Stimulated activated CD8-positive, alpha-beta memory T cell treated with anti-CD3 and anti-CD28 coated beads, Interleukin-2, amount 100 ng/mL, for 48 hours (primary cell): ENCODE measurements around the gene HADHA.
A peak's percentile ranks its signal among the peaks of the same experiment; 100 is the strongest.

Experiments used
- DNase-seq, 2 donors: peaks; one replicate each; pipeline ENCODE4 v3.0.0-alpha.2; 2020; ENCODE audit warnings: low read depth in 2 of 2

HADHA gene

DNA sequence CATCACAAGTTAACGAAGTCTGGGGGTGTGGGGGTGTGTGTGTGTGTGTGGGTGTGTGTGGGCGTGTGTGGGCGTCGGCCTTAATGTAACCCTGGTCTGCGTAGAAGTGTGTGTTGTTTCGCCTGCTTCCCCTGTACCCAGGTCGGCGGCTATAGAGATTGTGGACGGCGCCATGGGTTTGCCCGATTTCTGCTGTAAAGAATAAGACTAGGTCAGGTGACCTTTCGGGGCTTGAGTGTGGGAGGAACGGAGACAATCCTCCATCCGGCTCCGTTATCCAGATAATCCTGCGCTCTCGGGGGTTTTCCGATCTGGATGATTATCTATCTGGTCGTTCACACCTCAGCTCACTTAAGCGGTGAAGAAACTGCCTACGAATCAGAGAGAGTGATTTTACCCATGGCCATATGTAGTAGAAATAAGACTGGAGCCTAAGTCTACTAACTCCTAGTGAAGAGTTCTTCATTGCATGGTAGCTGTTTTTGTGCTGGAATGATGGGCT lies 850 bp upstream of the HADHA start:
- DNase-seq = peak; percentile 13 to 14

DNA sequence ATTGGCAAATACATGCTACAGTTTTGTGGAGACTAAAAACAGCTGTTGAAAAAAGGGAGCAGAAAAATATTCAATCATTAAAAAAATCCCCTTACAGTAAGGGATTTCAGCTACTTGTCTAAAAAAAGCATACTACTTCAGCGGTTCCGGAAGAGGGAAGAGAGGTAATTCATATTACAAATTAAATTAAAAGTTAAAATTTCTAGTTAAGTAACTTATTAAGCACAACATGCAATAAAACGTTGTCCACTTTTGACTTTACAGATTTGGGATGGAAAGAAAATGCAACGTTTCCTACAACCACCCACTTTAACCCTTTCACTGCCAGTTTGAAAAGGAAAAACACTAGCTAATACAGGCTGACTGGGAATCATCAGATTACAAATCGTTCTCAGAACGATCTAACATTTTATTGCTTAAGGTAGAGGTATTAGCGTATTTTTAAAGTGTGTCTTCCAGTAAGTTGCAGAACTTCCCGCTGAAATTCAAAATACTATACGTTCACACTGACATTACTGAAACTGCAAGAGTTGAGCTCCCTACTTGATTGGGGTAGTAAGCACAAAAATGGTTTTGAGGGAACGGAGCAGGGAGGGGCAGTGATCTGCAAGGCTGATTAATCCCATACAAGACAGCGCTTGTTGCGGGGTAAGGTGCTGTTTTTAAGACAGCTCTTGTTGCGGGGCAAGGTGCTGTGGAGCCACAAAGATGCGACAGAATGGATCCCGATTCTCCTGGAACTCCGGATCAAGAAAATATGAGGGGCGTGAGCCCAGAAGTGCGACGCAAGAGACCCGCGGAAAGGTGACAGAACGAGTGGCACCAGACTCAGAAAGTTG lies 743 bp downstream of the HADHA start:
- DNase-seq = no peak

DNA sequence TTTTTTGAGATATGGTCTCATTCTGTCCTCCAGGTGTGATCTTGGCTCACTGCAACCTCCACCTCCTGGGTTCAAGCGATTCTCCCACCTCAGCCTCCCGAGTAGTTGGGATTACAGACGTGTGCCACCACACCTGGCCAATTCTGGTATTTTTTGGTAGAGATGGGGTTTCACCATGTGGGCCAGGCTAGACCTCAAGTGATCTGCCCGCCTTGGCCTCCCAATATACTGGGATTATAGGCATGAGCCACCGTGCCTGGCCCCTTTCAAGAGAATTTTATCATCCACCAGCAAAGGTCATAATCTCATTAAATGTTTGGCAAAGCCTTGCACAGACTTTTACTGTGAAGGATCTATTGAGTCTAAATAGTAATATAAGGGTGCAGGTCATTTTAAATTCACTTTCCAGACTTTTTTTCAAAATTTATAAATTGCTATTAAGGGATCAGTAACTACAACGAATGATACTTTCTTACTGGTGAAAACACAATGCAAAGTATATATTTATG lies 2.5 kb downstream of the HADHA start:
- no peak for DNase-seq

DNA sequence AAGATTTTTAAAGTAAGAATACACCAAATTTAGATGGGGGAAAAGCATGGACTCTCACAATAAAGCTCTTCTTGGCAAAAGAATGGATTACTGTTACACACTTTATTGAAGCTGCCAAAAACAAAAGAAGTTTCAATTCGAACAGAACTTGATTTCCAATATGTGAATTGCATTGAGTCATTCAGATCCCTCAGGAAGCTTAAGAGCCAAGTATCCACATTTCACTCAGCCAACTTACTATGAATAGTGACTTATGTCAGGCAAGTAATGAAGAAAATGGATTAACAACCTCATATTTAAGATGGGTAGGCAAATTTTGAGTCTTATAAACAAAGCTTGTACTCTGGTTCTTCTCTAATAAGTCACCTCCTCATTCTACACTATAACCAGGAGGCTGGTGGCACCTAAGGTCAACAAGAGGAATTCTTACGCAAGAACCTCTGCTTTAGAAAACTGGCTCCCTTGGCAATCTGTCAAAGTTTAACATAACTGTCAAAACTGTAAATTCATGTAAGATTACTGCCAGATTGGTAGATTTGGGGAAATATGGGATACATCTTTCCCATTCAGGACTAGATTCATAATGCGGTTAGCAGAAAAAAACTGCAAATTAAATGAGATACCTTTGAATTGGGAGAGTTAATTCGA lies 6.0 kb downstream of the HADHA start:
- DNase-seq = no peak

DNA sequence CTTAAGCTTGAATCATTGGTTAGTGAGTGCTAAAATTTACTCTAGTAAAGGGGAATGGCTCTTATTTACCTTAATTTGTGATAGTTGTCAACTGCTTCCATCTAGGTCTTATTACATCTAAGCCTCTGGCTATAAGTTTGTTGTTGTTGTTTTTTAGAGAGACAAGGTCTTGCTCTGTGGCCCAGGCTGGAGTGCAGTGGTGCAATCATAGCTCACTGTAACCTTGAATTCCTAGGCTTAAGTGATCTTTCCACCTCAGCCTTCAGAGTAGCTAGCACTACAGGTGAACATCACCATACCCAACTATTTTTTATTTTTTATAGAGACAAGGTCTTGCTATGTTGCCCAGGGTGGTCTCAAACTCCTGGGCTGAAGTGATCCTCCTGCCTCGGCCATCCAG lies 6.6 kb downstream of the HADHA start:
- DNase-seq = no peak

DNA sequence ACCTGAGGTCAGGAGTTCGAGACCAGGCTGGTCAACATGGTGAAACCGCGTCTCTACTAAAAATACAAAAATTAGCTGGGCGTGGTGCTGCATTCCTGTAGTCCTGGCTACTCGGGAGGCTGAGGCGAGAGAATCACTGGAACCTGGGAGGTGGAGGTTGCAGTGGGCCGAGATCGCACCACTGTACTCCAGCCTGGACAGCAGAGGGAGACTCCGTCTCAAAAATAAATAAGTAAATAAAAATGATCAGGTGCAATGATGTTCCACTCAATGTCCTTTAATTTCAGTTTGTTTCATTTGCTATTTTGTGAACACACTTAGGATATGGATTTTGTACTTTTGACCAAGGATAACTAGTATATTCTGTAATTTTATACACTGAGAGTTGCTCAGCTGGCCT lies 9.3 kb downstream of the HADHA start:
- no peak for DNase-seq

DNA sequence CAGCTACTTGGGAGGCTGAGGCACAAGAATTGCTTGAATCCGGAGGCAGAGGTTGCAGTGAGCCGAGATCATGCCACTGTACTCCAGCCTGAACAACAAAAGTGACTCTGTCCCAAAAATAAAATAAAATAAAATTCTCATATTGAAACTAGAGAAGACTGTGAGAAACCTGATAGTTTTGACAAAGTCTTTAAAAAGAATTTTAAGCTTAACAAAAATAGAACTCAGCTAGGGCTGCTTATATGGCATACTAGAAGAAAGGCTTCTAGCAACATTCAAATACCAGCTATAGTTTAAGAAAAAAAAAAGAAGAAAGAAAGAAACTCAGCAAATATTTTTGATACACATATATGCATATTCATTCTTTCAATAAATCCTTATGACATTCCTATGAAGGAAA lies 13.6 kb downstream of the HADHA start:
- DNase-seq = no peak

DNA sequence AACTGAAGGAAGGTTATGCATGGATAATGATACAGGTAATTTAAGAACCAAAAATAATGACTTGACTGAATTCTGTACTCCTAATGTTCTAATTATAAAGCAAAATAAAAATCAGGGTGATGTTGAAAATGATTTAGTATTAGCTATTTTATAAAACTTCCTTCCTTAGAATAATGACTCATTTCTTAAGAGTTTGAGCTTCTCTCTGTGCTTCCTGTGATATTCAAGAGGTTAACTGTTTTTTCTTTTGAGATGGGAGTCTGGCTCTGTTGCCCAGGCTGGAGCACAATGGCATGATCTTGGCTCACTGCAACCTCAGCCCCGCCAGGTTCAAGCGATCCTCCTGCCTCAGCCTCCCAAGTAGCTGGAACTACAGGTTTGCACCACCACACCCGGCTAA lies 14.8 kb downstream of the HADHA start:
- DNase-seq = no peak

DNA sequence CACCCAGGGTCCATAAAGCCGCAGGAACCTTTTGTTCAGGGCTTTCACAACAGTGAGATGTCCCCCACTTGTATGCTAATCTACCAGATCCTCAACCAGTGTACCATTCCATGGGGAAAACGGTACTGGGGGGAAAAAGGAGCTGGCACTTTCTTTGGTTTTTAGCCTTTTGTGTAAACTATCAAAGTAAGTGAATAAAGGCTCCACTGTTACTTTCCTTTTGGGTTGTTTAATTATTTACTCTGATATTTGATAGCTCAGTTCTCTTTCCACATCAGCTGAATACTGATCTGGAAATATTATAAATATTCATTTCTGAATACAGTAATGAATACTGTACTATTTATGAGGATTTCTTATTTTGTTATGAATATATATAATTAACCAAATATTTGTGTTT lies 20.3 kb downstream of the HADHA start:
- DNase-seq = no peak

DNA sequence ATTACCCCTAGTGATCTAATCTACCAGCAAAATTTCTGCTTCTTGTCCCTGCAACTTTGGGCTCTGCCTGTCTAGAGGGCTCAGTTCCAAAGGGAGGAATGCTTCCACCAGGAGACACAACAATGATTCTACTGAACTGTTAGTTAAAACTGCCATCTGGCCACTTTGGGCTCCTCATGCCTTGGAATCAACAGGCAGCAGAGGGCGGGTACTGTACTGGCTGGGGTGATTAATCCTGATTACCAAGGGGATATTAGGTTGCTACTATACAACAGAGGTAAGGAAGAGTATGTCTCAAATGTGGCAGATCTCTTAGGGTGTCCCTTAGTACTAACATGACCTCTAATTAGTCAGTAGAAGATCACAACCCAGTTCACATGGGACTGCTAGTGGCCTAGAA lies 21.4 kb downstream of the HADHA start:
- no peak for DNase-seq

DNA sequence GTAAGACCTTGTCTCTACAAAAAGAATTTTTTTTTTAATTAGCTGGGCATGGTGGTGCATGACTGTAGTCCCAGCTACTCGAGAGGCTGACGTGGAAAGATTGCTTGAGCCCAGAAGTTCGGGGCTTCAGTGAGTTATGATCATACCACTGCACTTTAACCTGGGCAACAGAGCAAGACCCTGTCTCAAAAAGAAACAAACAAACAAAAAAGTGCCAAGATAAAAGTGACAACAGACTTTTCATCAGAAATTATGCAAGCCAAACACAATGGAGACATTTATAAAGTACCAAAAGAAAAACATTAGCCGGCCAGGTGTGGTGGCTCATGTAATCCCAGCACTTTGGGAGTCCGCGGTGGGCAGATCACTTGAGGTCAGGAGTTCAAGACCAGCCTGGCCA lies 26.7 kb downstream of the HADHA start:
- DNase-seq = no peak

DNA sequence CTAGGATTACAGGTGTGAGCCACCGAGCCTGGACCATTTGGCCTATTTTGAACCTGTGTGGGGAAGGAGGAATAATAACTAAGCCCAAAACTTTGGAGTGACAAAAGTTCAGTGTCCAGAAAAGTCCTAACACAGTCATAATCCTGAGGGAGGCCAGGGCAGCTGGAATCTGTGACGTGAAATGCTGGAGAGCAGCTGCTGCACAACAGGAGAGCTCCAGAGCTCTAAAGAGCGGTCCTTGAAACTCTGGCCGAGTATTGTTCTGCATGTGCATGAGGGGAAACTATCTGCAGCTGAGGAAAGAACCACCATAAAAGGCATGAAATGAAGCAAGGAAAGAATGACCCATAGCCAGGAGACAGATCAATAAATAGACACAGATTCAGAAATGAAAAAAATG lies 27.8 kb downstream of the HADHA start:
- DNase-seq = no peak

DNA sequence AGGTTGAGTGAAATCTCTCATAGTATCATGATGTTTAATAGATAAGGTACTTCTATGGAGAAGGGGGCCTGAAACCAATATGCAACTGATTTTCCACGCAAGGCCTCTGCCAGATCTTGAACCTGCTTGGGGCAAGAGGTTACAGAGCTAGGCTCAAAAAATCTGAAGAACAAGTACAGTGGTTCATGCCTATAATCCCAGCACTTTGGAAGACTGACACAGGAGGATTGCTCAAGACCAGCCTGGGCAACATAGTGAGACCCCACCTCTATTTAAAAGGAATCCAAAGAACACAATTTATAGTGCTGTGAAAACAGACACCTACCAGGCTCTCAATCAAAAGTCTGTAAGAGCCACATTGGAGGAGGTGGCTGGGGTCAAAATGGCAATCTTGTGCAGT lies 28.6 kb downstream of the HADHA start:
- no peak for DNase-seq

DNA sequence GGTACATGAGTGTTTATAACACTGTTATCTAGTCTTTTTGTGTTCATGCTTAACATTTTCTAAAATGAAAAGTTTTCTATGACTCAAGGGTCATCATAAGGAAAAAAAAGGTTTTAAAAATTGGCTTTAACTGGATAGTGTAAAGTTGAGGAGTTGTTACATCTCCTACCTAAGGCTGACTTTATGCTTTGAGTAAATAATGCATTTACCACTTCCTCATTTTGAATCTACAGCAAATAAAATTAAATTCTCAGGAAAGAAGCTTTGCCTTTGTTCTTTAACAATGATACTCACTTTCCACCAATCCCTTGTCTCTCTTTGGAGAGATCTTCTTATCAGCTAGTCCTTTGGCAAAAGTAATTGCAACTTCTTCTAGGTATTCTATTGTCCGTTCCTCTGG lies 29.7 kb downstream of the HADHA start:
- no peak for DNase-seq

DNA sequence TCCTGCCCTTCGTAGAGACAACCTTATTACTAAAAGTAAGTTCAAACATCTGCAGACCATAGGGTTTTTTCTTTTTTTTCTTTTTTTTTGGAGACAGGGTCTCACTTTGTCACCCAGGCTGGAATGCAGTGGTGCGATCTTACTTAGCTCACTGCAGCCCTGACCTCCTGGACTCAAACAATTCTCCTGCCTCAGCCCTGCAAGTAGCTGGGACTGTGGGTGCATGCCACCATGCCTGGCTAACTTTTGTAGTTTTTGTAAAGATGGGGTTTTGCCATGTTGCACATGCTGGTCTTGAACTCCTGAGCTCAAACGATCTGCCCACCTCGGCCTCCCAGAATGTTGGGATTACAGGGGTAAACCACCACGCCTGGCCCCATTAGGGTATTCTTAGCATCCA lies 32.4 kb downstream of the HADHA start:
- no peak for DNase-seq

DNA sequence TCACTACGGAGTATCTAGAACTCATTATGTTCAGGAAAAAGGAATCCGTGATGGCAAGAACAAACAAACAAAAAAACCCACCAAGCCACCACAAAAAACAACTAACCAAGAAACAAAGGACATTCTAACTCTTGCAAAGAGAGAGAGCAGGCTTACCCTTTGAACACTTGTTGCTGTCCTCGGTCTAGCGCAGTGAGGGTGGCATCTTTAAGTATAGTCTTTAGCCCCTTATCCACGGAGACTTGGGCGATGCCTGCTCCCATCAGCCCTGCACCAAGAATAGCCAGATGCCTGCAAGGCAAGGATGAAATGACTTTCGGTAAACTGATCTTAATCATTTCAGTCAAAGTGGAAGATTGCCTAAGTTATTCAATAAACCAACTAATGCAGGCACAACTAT lies 40.5 kb downstream of the HADHA start:
- no peak for DNase-seq

DNA sequence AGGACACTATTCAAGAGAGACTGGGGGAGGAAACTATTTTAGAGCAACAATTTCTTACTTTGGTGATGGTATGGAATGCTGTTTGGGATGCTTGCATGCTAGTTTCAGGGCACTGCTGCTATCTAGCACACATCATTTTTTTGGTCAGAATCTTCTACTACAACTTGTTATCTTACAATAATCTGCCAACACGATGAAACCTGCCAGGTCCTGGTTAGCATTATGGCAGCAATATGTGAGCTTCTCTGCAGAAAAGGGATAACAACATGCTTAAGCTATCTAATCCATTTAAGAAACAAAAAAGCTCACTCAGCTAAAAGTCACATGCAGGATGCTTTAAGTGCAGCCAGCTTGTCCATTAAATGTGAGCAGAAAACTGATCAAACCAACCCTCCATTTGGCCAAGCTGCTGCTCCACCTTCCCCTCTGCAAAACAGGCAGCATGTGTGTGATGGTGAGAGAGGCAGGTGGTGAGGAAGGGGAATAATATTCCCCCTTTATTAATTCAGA lies 41.4 kb downstream of the HADHA start:
- DNase-seq = no peak

DNA sequence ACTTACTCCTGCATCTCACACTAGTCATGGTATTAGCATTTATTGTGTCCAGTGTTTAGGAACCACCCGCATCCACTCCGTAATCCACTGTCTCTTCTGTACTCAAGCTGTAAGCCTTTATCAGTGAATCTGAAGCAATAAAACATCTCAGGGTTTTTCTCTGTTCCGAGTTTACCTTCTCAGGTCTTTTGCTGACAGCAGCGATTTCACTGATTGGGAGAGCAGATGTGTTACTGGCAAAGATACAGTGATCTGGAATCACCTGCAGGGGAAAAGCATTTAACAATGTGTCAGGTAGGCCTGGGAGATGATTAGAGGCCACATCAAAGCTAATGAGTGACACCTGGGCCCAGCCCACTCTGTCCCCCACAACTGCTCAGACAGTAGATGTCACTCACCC lies 46.9 kb downstream of the HADHA start:
- no peak for DNase-seq

DNA sequence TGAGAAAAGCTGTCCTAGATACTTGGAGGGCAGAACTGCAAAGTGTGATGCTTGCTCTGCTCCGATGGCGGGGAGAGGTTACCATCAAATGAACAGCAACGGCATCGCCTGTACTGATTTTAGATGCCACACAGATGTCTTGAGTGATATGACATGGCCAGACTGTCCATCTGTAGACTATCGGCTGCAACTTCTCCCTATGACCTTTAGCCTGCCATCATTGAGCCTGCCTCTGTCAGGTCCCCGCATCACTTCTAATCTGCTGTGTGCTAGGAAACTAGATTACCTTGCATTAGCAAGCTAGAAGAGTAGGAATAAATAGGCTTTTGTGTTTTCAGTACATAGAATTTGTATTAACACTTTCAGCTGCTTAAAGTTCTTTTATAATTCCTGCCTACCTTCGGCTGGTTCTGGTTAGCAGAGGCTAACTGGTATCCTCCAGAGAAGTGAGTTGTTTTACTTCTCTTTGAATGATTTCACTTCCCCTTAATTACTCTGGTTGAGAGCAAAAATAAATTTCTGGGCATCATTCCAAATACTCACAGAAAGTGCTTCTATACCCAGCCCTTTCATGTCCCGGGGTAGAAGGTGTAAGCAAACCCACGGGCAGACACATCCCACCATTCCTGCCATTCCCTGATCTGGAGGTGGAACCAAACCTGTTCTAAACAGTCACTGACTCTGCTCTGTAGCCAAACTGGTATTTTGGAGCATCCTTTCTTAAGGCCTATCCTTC lies 47.6 kb downstream of the HADHA start:
- no peak for DNase-seq

DNA sequence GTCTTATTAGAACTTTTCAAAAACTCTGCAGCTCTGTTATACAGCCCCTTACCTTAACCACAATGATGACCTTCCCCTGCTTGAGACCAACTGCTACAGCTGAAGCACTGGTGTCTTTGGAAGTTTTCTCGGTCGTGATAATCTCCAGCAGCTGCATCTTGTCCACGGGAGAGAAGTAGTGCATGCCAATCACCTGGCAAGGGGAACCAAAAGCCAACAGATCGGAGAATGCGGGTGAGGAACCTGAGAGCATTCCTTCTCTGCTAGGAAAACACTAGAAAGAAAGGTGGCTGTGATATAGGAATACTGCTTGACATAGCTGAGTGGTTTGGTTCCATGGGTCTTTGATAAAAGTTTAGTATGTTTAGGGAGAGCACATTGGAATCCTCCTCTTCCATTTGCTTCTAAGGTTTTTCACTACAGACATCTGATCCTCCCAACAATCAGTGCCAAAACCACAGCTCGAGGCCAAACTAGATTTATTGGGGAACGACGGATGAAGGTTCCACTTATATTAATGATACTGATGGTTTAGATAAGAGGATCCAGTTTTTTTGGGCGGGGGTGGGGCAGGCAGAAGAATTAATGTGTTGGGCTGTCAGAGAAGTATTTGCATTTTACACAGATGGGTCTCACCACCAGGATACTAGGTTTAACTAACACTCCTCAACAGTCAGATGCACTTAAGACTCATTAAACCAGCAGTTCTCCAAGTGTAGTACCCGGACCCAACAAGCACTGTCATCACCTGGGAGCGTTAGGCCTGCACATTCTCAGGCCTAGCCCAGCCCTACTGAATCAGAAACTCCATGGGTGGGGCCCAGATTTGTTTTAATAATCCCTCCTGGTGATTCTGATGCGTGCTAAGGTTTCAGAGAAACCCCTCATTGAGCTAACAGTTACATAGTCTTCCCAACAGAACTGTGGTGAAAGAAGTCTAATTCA lies 49.1 kb downstream of the HADHA start:
- DNase-seq = no peak

DNA sequence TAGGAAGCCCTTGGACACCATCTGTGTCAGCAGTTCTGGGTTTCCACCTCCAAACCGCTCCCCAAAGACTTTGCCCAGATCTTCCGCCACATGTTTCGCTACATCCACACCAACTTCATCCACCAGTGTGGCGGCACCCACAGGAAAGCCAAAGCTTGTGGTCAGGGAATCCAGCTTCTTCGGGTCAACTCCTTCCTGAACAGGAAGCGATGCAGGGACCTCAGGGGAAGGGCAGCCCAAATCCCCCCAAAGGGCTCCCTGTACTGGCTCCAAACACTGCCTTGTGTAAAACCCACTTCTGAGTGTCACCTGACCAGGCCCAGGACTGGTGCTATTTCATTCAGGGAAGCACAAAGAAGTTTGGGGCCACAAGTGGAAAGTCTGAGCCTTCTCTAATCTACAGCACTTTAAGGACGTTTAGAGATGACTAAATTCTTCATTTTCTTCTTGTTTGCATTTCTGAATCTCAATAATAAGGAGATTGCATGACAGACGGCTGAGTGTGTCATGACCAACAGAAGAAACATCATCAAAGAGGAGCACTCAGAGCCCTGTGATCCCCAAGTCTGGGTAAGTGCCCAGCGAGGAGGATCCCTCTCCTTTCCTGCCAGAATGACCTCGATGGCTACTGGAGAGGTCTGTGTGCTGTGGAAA lies 50.7 kb downstream of the HADHA start:
- DNase-seq = no peak
